NCI-H446 (cell line): Measurements from ENCODE around the gene POP4.

Source experiments
- DNase-seq, 2 experiments: peaks; one replicate each; lab custom pipeline; 2025; lab: John Stamatoyannopoulos, UW

Gene POP4

GRCh38 chr19:29576761-29577648 lies 29.1 kb upstream of the POP4 start:
- DNase-seq = no peak

- no peak for DNase-seq
Observed at GRCh38 chr19:29577649-29577963, 28.5 kb upstream of the POP4 start.

- no peak for DNase-seq
Observed at GRCh38 chr19:29578349-29578748, 27.7 kb upstream of the POP4 start.

- no peak for DNase-seq
Observed at GRCh38 chr19:29579308-29579910, 26.7 kb upstream of the POP4 start.

GRCh38 chr19:29581398-29581797 lies 24.7 kb upstream of the POP4 start:
- DNase-seq = no peak

- no peak for DNase-seq
Observed at GRCh38 chr19:29583196-29583999, 22.7 kb upstream of the POP4 start.

GRCh38 chr19:29586401-29586800 lies 19.7 kb upstream of the POP4 start:
- no peak for DNase-seq

GRCh38 chr19:29587059-29587458 lies 19.0 kb upstream of the POP4 start:
- DNase-seq = no peak

- no peak for DNase-seq
Observed at GRCh38 chr19:29587518-29587986, 18.5 kb upstream of the POP4 start.

- no peak for DNase-seq
Observed at GRCh38 chr19:29588095-29588494, 18.0 kb upstream of the POP4 start.

GRCh38 chr19:29590278-29590677 lies 15.8 kb upstream of the POP4 start:
- no peak for DNase-seq

GRCh38 chr19:29591670-29592069 lies 14.4 kb upstream of the POP4 start:
- DNase-seq = no peak

- no peak for DNase-seq
Observed at GRCh38 chr19:29593869-29594268, 12.2 kb upstream of the POP4 start.

GRCh38 chr19:29596080-29596727 lies 9.9 kb upstream of the POP4 start:
- DNase-seq = no peak

GRCh38 chr19:29596885-29597525 lies 9.1 kb upstream of the POP4 start:
- peak in 1 of 2 experiments; percentile 8 for DNase-seq

GRCh38 chr19:29598036-29598435 lies 8.0 kb upstream of the POP4 start:
- DNase-seq = no peak

- no peak for DNase-seq
Observed at GRCh38 chr19:29598496-29598895, 7.6 kb upstream of the POP4 start.

- no peak for DNase-seq
Observed at GRCh38 chr19:29603308-29603707, 2.8 kb upstream of the POP4 start.

- DNase-seq = no peak
Observed at GRCh38 chr19:29606420-29606747, 301 bp downstream of the POP4 start.

GRCh38 chr19:29609636-29610035 lies 3.6 kb downstream of the POP4 start:
- DNase-seq = no peak

GRCh38 chr19:29610213-29610573 lies 4.1 kb downstream of the POP4 start:
- no peak for DNase-seq
